SK-N-MC (cell line): Measurements from ENCODE around the gene PAOX.

Experiments
- EZH2 ChIP-seq: fragments of 200-600 bp; sonication (generic); IDR thresholded peaks from one replicate; pipeline ENCODE4 v1.6.1; 2017; ENCODE audit warnings: antibody characterized with exemption
- FOXP2 ChIP-seq: optimal IDR thresholded peaks from 2 replicates; pipeline ENCODE3; 2011; ENCODE audit warnings: mild to moderate bottlenecking, moderate library complexity; ENCODE audit not compliant: insufficient read depth; ENCODE audit errors: extremely low read length, control extremely low read depth
- POLR2AphosphoS5 ChIP-seq: IDR thresholded peaks from 2 replicates; pipeline ENCODE4 v1.6.1; 2012; ENCODE audit warnings: mild to moderate bottlenecking, low read depth, low read length, borderline replicate concordance

GRCh38 chr10:133370030-133370786 lies 8.9 kb upstream of the PAOX start:
- TF ChIP-seq EZH2: no peak
- no peak for TF ChIP-seq POLR2AphosphoS5
- no peak for TF ChIP-seq FOXP2
